ENCODE measurements around the gene MPZL2.

The MPZL2 gene

GRCh38 chr11:118295199-118295598, 31.1 kb upstream of the MPZL2 start:
- Histone ChIP-seq H3K36me3 (ENCODE audit: insufficient read depth, low read length) (no peaks in the 10 kb centered on the region), H3K4me2 (ENCODE audit: low read length) (no peak overlapping the region), H3K4me3 (ENCODE audit: low read depth, low read length, poor library complexity, severe bottlenecking) (no peak overlapping the region), H3K9ac (ENCODE audit: low read length) (no peak overlapping the region), H3K9me3 (ENCODE audit: low read length) (no peaks in the 10 kb centered on the region), H3K79me2 (ENCODE audit: insufficient read depth, low read length) (no peaks in the 10 kb centered on the region), H4K20me1 (ENCODE audit: insufficient read depth, low read length) (no peaks in the 10 kb centered on the region), H2AFZ (ENCODE audit: low read length) (no peak overlapping the region), H3K4me1 (ENCODE audit: insufficient read depth, low read length, severe bottlenecking) (no peaks in the 10 kb centered on the region), H3K27ac (ENCODE audit: low read depth, low read length, poor library complexity, severe bottlenecking) (no peak overlapping the region), H3K9me2 (ENCODE audit: low read depth, low read length) (no peaks in the 10 kb centered on the region), H3F3A (ENCODE audit: insufficient read depth, low read length) (no peaks in the 10 kb centered on the region), H3K27me3 (ENCODE audit: insufficient read depth, low read length) (no peaks in the 10 kb centered on the region)
- no peak for TF ChIP-seq EZH2 (IDR thresholded peaks at IDR 0.05; ENCODE audit: borderline replicate concordance, low read length)
- TF ChIP-seq CTCF (IDR thresholded peaks at IDR 0.05; ENCODE audit: low read length): no peak

- H4K20me1 ChIP-seq (ENCODE audit: insufficient read depth, low read length): no peaks in the 10 kb centered on the region
- no peak overlapping the region for H3K4me3 ChIP-seq (ENCODE audit: low read depth, low read length, poor library complexity, severe bottlenecking)
- no peaks in the 10 kb centered on the region for H3F3A ChIP-seq (ENCODE audit: insufficient read depth, low read length)
- H3K27me3 ChIP-seq (ENCODE audit: insufficient read depth, low read length): no peaks in the 10 kb centered on the region
- no peaks in the 10 kb centered on the region for H3K79me2 ChIP-seq (ENCODE audit: insufficient read depth, low read length)
- H3K9me3 ChIP-seq (ENCODE audit: low read length): no peaks in the 10 kb centered on the region
- no peak overlapping the region for H3K9ac ChIP-seq (ENCODE audit: low read length)
- TF ChIP-seq CTCF (IDR thresholded peaks at IDR 0.05; ENCODE audit: low read length) (no peak), EZH2 (IDR thresholded peaks at IDR 0.05; ENCODE audit: borderline replicate concordance, low read length) (no peak)
- no peak overlapping the region for H2AFZ ChIP-seq (ENCODE audit: low read length)
- no peak overlapping the region for H3K4me2 ChIP-seq (ENCODE audit: low read length)
- H3K4me1 ChIP-seq (ENCODE audit: insufficient read depth, low read length, severe bottlenecking): no peaks in the 10 kb centered on the region
- no peak overlapping the region for H3K27ac ChIP-seq (ENCODE audit: low read depth, low read length, poor library complexity, severe bottlenecking)
- no peaks in the 10 kb centered on the region for H3K36me3 ChIP-seq (ENCODE audit: insufficient read depth, low read length)
- H3K9me2 ChIP-seq (ENCODE audit: low read depth, low read length): no peaks in the 10 kb centered on the region
Observed at GRCh38 chr11:118294053-118294452, 30.0 kb upstream of the MPZL2 start.

GRCh38 chr11:118291477-118292135, 27.5 kb upstream of the MPZL2 start:
- no peaks in the 10 kb centered on the region for H3K27me3 ChIP-seq (ENCODE audit: insufficient read depth, low read length)
- H3K9me3 ChIP-seq (ENCODE audit: low read length): no peaks in the 10 kb centered on the region
- H3F3A ChIP-seq (ENCODE audit: insufficient read depth, low read length): no peaks in the 10 kb centered on the region
- no peaks in the 10 kb centered on the region for H3K36me3 ChIP-seq (ENCODE audit: insufficient read depth, low read length)
- no peak overlapping the region for H3K27ac ChIP-seq (ENCODE audit: low read depth, low read length, poor library complexity, severe bottlenecking)
- no peak overlapping the region for H3K9ac ChIP-seq (ENCODE audit: low read length)
- no peaks in the 10 kb centered on the region for H4K20me1 ChIP-seq (ENCODE audit: insufficient read depth, low read length)
- no peaks in the 10 kb centered on the region for H3K4me1 ChIP-seq (ENCODE audit: insufficient read depth, low read length, severe bottlenecking)
- TF ChIP-seq EZH2 (IDR thresholded peaks at IDR 0.05; ENCODE audit: borderline replicate concordance, low read length): no peak
- no peak for TF ChIP-seq CTCF (IDR thresholded peaks at IDR 0.05; ENCODE audit: low read length)
- no peak overlapping the region for H3K4me3 ChIP-seq (ENCODE audit: low read depth, low read length, poor library complexity, severe bottlenecking)
- no peak overlapping the region for H2AFZ ChIP-seq (ENCODE audit: low read length)
- no peaks in the 10 kb centered on the region for H3K9me2 ChIP-seq (ENCODE audit: low read depth, low read length)
- no peak overlapping the region for H3K4me2 ChIP-seq (ENCODE audit: low read length)
- no peaks in the 10 kb centered on the region for H3K79me2 ChIP-seq (ENCODE audit: insufficient read depth, low read length)
